ENCODE measurements around the gene FAT1.

DNA sequence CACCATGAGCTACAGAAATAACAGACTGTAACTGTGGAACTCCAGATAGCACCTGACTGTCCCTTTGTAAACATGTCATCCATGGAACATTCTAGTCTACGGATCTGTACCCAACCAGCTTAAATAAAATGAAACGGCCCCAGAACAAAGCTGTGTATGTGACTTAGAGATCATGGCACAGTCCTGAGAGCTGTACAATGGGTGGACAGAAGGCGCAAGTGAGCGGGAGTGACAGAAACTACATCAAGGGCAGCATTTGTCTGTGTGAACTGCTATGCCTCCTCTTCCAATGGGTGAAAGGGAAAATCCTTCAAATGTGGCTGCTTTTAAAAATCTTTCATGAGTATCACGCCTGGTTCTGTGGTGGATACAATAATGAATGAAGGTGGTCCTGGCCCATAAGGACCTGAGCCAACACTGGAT lies 72.5 kb downstream of the FAT1 start:
- TF ChIP-seq POLR2AphosphoS5 (IDR thresholded peaks at IDR 0.05; ENCODE audit: control insufficient read depth, insufficient read depth, low read depth, low read length): no peak
- no peak for TF ChIP-seq ZNF224 (CRISPR knock-in tag; IDR thresholded peaks at IDR 0.05)
- TF ChIP-seq, protein P1, sequence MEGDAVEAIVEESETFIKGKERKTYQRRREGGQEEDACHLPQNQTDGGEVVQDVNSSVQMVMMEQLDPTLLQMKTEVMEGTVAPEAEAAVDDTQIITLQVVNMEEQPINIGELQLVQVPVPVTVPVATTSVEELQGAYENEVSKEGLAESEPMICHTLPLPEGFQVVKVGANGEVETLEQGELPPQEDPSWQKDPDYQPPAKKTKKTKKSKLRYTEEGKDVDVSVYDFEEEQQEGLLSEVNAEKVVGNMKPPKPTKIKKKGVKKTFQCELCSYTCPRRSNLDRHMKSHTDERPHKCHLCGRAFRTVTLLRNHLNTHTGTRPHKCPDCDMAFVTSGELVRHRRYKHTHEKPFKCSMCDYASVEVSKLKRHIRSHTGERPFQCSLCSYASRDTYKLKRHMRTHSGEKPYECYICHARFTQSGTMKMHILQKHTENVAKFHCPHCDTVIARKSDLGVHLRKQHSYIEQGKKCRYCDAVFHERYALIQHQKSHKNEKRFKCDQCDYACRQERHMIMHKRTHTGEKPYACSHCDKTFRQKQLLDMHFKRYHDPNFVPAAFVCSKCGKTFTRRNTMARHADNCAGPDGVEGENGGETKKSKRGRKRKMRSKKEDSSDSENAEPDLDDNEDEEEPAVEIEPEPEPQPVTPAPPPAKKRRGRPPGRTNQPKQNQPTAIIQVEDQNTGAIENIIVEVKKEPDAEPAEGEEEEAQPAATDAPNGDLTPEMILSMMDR (IDR thresholded peaks at IDR 0.05 in 2 of 3, conservative IDR thresholded peaks at IDR 0.05 in 1 of 3; ENCODE audit: insufficient read depth in 2 of 3, low read depth in 1 of 3, low read length in 3 of 3): no peak
- no peak for TF ChIP-seq POLR2AphosphoS2 (IDR thresholded peaks at IDR 0.05; ENCODE audit: low read length)
- TF ChIP-seq SREBF2 (CRISPR knock-in tag; IDR thresholded peaks at IDR 0.05): no peak
- TF ChIP-seq ESRRB (CRISPR knock-in tag; IDR thresholded peaks at IDR 0.05; ENCODE audit: borderline replicate concordance): no peak
- TF ChIP-seq, protein P2, sequence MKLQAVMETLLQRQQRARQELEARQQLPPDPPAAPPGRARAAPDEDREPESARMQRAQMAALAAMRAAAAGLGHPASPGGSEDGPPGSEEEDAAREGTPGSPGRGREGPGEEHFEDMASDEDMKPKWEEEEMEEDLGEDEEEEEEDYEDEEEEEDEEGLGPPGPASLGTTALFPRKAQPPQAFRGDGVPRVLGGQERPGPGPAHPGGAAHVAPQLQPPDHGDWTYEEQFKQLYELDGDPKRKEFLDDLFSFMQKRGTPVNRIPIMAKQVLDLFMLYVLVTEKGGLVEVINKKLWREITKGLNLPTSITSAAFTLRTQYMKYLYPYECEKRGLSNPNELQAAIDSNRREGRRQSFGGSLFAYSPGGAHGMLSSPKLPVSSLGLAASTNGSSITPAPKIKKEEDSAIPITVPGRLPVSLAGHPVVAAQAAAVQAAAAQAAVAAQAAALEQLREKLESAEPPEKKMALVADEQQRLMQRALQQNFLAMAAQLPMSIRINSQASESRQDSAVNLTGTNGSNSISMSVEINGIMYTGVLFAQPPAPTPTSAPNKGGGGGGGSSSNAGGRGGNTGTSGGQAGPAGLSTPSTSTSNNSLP (IDR thresholded peaks at IDR 0.05; ENCODE audit: borderline replicate concordance, low read depth, low read length): no peak
